K562 (cell line): ENCODE data around the gene POMGNT1. TPM values are rescaled to one million over a fixed set of nuclear protein-coding genes. Genes with fewer than 3 reads are reported as not detected.

Source experiments
- BRF1 ChIP-seq: IDR thresholded peaks from 3 replicates; pipeline ENCODE4 v1.6.1; 2011; ENCODE audit warnings: borderline replicate concordance, mild to moderate bottlenecking; ENCODE audit not compliant: insufficient read length; ENCODE audit errors: extremely low read depth
- CEBPB ChIP-seq: fragments of 450-650 bp; IDR thresholded peaks from 2 replicates; pipeline ENCODE4 v1.6.1; 2016; ENCODE audit warnings: missing genetic modification characterization, missing compliant biosample characterization
- MAFG ChIP-seq: fragments of 450-650 bp; conservative IDR thresholded peaks from 2 replicates; pipeline ENCODE4 v1.6.1; 2016; ENCODE audit warnings: missing genetic modification characterization, missing compliant biosample characterization
- MTF1 ChIP-seq: fragments of 250-450 bp; sonication (Bioruptor Pico); IDR thresholded peaks from 2 replicates; pipeline ENCODE4 v1.9.0; 2021; ENCODE audit warnings: moderate library complexity, mild to moderate bottlenecking, inconsistent platforms, borderline replicate concordance
- NR3C1 ChIP-seq: sonication (generic); formaldehyde crosslinking; IDR thresholded peaks from 2 replicates; pipeline ENCODE4 v1.8.1; 2022; ENCODE audit warnings: missing genetic modification reagents
- SMAD1 ChIP-seq: fragments of 150-350 bp; IDR thresholded peaks from 2 replicates; pipeline ENCODE4 v1.6.1; 2014; ENCODE audit warnings: low read length, low read depth; ENCODE audit not compliant: partially characterized antibody
- ZFP1 ChIP-seq: fragments of 450-650 bp; formaldehyde crosslinking; IDR thresholded peaks from 2 replicates; pipeline ENCODE4 v1.4.0; 2020; ENCODE audit warnings: mild to moderate bottlenecking, mixed read lengths
- ZFP36 ChIP-seq: fragments of 150-350 bp; IDR thresholded peaks from 2 replicates; pipeline ENCODE4 v1.6.1; 2018; ENCODE audit warnings: low read length, low read depth; ENCODE audit not compliant: partially characterized antibody
- ZNF354B ChIP-seq: fragments of 250-450 bp; sonication (Bioruptor Pico); IDR thresholded peaks from 2 replicates; pipeline ENCODE4 v1.4.0; 2020
- ZNF436 ChIP-seq: fragments of 250-450, 450-650 bp; sonication (Bioruptor Pico); formaldehyde crosslinking; IDR thresholded peaks from 2 replicates; pipeline ENCODE4 v1.7.0; 2020; ENCODE audit warnings: mild to moderate bottlenecking
- ZNF76 ChIP-seq: fragments of 250-450 bp; sonication (Bioruptor Pico); IDR thresholded peaks from 2 replicates; pipeline ENCODE4 v1.4.0; 2020; ENCODE audit warnings: mild to moderate bottlenecking, moderate library complexity, borderline replicate concordance
- polyA plus RNA-seq, 8 experiments: library from polyadenylated mRNA; depleted of rRNA in 4 of 8; stranded (reverse) in 5 of 8; unstranded in 3 of 8; fragments of >200 nt; fragmentation: Nextera tagmentation in 2 of 8; fragmentation: Illumina TruSeq in 1 of 8; extraction: Ambion mirVana in 2 of 8; extraction: Trizol in 1 of 8; gene quantifications; 2 replicates each; pipeline versions ENCODE4 v1.2.1 to v1.2.3, GENCODE V29; 2011 to 2014; ENCODE audit warnings: inconsistent platforms in 1 of 8, missing spikeins in 1 of 8
- total RNA-seq, 7 experiments: library from RNA; depleted of rRNA in 6 of 7; stranded (reverse); fragments of >200 nt in 6 of 7; fragmentation: Illumina TruSeq in 2 of 7; extraction: Trizol in 2 of 7; gene quantifications; 2 replicates each; pipeline versions ENCODE4 v1.2.1 to v1.2.3, GENCODE V29; 2011 to 2021; ENCODE audit warnings: low replicate concordance in 1 of 7
- TF ChIP-seq, protein P1 (sequence below): fragments of 250-450 bp; sonication (Bioruptor Pico); IDR thresholded peaks from 2 replicates; pipeline ENCODE4 v1.6.1; 2021; ENCODE audit warnings: mild to moderate bottlenecking
- TF ChIP-seq, protein P2 (sequence below): fragments of 200-800 bp; sonication (Bioruptor generic); IDR thresholded peaks from 2 replicates; pipeline ENCODE4 v1.6.1; 2017; ENCODE audit warnings: missing genetic modification characterization, missing compliant biosample characterization
- TF ChIP-seq, protein P3 (sequence below), 2 experiments: fragments of 200-800 bp in 1 of 2; sonication (Bioruptor generic) in 1 of 2; sonication (generic) in 1 of 2; formaldehyde crosslinking in 1 of 2; IDR thresholded peaks in 1 of 2; conservative IDR thresholded peaks in 1 of 2; 2 replicates each; pipeline versions ENCODE4 v1.5.0 to v1.6.1; 2016 to 2020; ENCODE audit warnings: missing compliant biosample characterization in 1 of 2, missing genetic modification characterization in 1 of 2, missing genetic modification reagents in 1 of 2
- TF ChIP-seq, protein P4 (sequence below): fragments of 450-650 bp; formaldehyde crosslinking; IDR thresholded peaks from 2 replicates; pipeline ENCODE4 v1.4.0; 2020; ENCODE audit warnings: mild to moderate bottlenecking, moderate library complexity
- TF ChIP-seq, protein P5 (sequence below): sonication (generic); formaldehyde crosslinking; IDR thresholded peaks from 2 replicates; pipeline ENCODE4 v1.8.1; 2023; ENCODE audit warnings: missing genetic modification reagents, mild to moderate bottlenecking, borderline replicate concordance

POMGNT1 gene
- total and polyA plus RNA-seq, 9 of the 15 experiments (the other 6 are each of a cell fraction or from before 2014, with no cell fraction given), result 14.1 to 58.9 (median 37.8) TPM

DNA sequence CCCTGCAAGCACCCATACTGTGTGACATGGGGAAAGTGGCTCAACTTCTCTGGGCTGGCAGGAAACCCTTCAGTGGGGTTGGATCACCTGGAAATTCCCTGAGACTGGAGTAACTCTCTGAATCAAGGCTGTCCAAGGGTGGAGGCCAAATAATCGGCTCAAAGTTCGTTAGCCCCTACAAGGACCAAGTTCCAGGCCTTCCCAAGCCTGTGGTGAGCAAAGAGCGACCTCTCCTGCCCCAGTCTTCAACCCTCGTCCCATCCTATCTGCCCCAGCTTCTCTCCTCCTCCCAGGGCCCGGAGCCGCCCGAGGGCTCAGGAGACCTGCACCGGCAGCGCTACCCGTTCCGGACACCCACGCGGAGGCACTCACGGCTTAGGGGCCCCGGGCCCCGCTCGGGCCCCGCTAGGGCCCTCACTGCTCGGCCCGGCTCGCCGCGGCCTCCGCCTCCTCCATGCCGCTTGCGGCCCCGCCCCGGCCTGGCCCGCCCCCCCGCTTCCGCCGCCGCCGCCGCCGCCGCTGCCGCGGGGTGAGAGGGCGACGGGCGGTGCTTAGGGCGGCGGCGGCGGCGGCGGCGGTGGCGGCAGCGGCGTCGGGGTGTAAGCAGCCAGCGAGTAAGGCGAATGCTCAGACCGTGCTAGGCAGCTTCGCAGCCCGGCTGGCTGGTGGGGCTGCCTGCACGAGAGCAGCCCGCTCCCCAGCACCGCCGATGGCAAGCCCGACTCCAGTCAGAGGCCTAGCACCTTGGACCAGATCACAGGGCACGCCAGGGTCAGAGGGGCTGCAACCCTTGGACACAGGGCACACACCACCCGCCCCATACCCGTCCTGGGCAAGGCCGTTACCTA, at the start of gene POMGNT1 (continued):
- TF ChIP-seq, protein P1, sequence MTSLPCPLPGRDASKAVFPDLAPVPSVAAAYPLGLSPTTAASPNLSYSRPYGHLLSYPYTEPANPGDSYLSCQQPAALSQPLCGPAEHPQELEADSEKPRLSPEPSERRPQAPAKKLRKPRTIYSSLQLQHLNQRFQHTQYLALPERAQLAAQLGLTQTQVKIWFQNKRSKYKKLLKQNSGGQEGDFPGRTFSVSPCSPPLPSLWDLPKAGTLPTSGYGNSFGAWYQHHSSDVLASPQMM (CRISPR knock-in tag), result no peak
- TF ChIP-seq, protein P2, sequence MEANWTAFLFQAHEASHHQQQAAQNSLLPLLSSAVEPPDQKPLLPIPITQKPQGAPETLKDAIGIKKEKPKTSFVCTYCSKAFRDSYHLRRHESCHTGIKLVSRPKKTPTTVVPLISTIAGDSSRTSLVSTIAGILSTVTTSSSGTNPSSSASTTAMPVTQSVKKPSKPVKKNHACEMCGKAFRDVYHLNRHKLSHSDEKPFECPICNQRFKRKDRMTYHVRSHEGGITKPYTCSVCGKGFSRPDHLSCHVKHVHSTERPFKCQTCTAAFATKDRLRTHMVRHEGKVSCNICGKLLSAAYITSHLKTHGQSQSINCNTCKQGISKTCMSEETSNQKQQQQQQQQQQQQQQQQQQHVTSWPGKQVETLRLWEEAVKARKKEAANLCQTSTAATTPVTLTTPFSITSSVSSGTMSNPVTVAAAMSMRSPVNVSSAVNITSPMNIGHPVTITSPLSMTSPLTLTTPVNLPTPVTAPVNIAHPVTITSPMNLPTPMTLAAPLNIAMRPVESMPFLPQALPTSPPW (CRISPR knock-in tag), result peak; percentile 97
- TF ChIP-seq MAFG (tag) (no peak), ZNF436 (CRISPR knock-in tag) (no peak), SMAD1 (no peak), ZNF354B (no peak), ZNF76 (CRISPR knock-in tag) (no peak), ZFP36 (peak; percentile 95), ZFP1 (no peak), NR3C1 (CRISPR knock-in tag) (no peak), BRF1 (no peak), CEBPB (tag) (no peak), MTF1 (CRISPR knock-in tag) (no peak)
- TF ChIP-seq, protein P3, sequence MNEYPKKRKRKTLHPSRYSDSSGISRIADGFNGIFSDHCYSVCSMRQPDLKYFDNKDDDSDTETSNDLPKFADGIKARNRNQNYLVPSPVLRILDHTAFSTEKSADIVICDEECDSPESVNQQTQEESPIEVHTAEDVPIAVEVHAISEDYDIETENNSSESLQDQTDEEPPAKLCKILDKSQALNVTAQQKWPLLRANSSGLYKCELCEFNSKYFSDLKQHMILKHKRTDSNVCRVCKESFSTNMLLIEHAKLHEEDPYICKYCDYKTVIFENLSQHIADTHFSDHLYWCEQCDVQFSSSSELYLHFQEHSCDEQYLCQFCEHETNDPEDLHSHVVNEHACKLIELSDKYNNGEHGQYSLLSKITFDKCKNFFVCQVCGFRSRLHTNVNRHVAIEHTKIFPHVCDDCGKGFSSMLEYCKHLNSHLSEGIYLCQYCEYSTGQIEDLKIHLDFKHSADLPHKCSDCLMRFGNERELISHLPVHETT (CRISPR knock-in tag; conservative IDR thresholded peaks at IDR 0.05 in 1 of 2, IDR thresholded peaks at IDR 0.05 in 1 of 2), result peak in 1 of 2 experiments; percentile 93; a peak in 2 of 4 replicates
- TF ChIP-seq, protein P4, sequence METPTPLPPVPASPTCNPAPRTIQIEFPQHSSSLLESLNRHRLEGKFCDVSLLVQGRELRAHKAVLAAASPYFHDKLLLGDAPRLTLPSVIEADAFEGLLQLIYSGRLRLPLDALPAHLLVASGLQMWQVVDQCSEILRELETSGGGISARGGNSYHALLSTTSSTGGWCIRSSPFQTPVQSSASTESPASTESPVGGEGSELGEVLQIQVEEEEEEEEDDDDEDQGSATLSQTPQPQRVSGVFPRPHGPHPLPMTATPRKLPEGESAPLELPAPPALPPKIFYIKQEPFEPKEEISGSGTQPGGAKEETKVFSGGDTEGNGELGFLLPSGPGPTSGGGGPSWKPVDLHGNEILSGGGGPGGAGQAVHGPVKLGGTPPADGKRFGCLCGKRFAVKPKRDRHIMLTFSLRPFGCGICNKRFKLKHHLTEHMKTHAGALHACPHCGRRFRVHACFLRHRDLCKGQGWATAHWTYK (CRISPR knock-in tag), result no peak
- TF ChIP-seq, protein P5, sequence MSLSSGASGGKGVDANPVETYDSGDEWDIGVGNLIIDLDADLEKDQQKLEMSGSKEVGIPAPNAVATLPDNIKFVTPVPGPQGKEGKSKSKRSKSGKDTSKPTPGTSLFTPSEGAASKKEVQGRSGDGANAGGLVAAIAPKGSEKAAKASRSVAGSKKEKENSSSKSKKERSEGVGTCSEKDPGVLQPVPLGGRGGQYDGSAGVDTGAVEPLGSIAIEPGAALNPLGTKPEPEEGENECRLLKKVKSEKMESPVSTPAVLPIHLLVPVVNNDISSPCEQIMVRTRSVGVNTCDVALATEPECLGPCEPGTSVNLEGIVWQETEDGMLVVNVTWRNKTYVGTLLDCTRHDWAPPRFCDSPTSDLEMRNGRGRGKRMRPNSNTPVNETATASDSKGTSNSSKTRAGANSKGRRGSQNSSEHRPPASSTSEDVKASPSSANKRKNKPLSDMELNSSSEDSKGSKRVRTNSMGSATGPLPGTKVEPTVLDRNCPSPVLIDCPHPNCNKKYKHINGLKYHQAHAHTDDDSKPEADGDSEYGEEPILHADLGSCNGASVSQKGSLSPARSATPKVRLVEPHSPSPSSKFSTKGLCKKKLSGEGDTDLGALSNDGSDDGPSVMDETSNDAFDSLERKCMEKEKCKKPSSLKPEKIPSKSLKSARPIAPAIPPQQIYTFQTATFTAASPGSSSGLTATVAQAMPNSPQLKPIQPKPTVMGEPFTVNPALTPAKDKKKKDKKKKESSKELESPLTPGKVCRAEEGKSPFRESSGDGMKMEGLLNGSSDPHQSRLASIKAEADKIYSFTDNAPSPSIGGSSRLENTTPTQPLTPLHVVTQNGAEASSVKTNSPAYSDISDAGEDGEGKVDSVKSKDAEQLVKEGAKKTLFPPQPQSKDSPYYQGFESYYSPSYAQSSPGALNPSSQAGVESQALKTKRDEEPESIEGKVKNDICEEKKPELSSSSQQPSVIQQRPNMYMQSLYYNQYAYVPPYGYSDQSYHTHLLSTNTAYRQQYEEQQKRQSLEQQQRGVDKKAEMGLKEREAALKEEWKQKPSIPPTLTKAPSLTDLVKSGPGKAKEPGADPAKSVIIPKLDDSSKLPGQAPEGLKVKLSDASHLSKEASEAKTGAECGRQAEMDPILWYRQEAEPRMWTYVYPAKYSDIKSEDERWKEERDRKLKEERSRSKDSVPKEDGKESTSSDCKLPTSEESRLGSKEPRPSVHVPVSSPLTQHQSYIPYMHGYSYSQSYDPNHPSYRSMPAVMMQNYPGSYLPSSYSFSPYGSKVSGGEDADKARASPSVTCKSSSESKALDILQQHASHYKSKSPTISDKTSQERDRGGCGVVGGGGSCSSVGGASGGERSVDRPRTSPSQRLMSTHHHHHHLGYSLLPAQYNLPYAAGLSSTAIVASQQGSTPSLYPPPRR, result no peak
